HepG2 (cell line): ENCODE measurements around the gene POLR3GL. TPM values are rescaled to one million over a fixed set of nuclear protein-coding genes. Genes with fewer than 3 reads are reported as not detected.

ENCODE experiments used
- AKAP8 ChIP-seq: sonication (generic); formaldehyde crosslinking; IDR thresholded peaks from 2 replicates; pipeline ENCODE4 v1.5.1; 2020; ENCODE audit warnings: mild to moderate bottlenecking, missing genetic modification reagents
- CEBPG ChIP-seq: IDR thresholded peaks from 2 replicates; pipeline ENCODE4 v1.6.1; 2016
- CHD4 ChIP-seq: fragments of 200-600 bp; sonication (generic); IDR thresholded peaks from 2 replicates; pipeline ENCODE4 v1.7.0; 2017; ENCODE audit warnings: mild to moderate bottlenecking, low read length, borderline replicate concordance
- KLF16 ChIP-seq, 2 experiments: sonication (generic) in 1 of 2; formaldehyde crosslinking in 1 of 2; IDR thresholded peaks; 2 replicates each; pipeline versions ENCODE4 v1.6.1 to v1.8.0; 2016 to 2023; ENCODE audit warnings: missing genetic modification reagents in 2 of 2, missing compliant biosample characterization in 1 of 2
- RXRB ChIP-seq: IDR thresholded peaks from 2 replicates; pipeline ENCODE4 v1.6.1; 2016; ENCODE audit warnings: borderline replicate concordance, missing genetic modification reagents, missing compliant biosample characterization
- ZFYVE20 ChIP-seq: sonication (generic); formaldehyde crosslinking; IDR thresholded peaks from 2 replicates; pipeline ENCODE4 v1.8.0; 2023; ENCODE audit warnings: low read depth, mild to moderate bottlenecking, moderate library complexity, missing genetic modification reagents, borderline replicate concordance
- ZNF460 ChIP-seq: sonication (generic); formaldehyde crosslinking; IDR thresholded peaks from 2 replicates; pipeline ENCODE4 v1.5.1; 2020; ENCODE audit warnings: missing genetic modification reagents, mild to moderate bottlenecking, borderline replicate concordance
- ZNF7 ChIP-seq: IDR thresholded peaks from 2 replicates; pipeline ENCODE4 v1.6.1; 2016; ENCODE audit warnings: missing biosample characterization, missing genetic modification reagents
- polyA plus RNA-seq, 8 experiments: library from polyadenylated mRNA; depleted of rRNA in 3 of 8; stranded (reverse) in 7 of 8; unstranded in 1 of 8; fragments of >200 nt; fragmentation: Illumina TruSeq in 4 of 8; extraction: Trizol in 4 of 8; gene quantifications; 2 replicates each; pipeline versions ENCODE4 v1.2.1 to v1.2.3, GENCODE V29; 2011 to 2016; ENCODE audit warnings: low read depth in 4 of 8, missing spikeins in 1 of 8, mixed read lengths in 1 of 8; ENCODE audit not compliant: insufficient read depth in 1 of 8
- total RNA-seq, 5 experiments: library from RNA; depleted of rRNA; stranded (reverse); fragments of >200 nt; fragmentation: Illumina TruSeq; extraction: Trizol; gene quantifications; 2 replicates each; pipeline ENCODE4 v1.2.3, GENCODE V29; 2016; ENCODE audit warnings: low read depth in 1 of 5
- TF ChIP-seq, protein P1 (sequence below), 2 experiments: fragments of 450-650 bp in 1 of 2; sonication (generic) in 1 of 2; formaldehyde crosslinking; IDR thresholded peaks; 2 replicates each; pipeline versions ENCODE4 v1.5.0 to v1.8.0; 2020 to 2022; ENCODE audit warnings: mild to moderate bottlenecking in 1 of 2, missing genetic modification reagents in 1 of 2
- TF ChIP-seq, protein P2 (sequence below): sonication (generic); formaldehyde crosslinking; IDR thresholded peaks from 2 replicates; pipeline ENCODE4 v1.4.0; 2020; ENCODE audit warnings: missing genetic modification reagents, borderline replicate concordance
- TF ChIP-seq, protein P3 (sequence below): sonication (generic); formaldehyde crosslinking; IDR thresholded peaks from 2 replicates; pipeline ENCODE4 v1.4.0; 2020; ENCODE audit warnings: mild to moderate bottlenecking, missing genetic modification reagents, borderline replicate concordance

POLR3GL gene
- total and polyA plus RNA-seq, 2 of the 13 experiments (the other 11 are each of a cell fraction or from before 2014, with no cell fraction given): 11.5 to 12.4 TPM

DNA sequence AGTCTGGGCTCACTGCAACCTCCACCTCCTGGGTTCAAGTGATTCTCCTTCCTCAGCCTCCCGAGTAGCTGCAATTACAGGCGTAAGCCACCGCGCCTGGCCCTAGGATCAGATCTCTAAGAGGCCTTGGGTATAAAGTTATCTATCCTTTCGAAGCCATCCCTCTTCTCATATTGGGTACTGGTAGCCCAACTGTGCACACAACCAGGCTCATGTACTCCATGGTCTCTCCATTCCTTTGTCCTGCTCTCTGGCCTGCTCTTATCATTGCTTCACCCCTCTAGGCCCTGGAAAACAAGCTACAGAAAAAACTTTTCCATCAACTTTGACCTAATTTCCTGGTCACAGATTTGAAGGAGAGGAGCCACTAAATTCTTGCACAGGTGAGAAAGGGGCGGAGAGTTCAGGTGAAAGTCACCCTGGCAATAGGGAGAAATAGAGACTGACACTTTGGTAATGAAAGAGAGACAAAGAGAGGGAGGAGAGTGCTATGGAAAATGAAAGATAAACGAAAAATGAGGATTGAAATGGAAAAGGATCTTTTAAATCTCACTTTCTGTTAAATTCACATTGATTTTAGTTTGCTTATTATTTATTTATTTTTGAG, 25.9 kb downstream of the POLR3GL start (continued):
- TF ChIP-seq ZNF460: peak; percentile 35; the same call in 1 of the 2 replicates
- TF ChIP-seq, protein P1, sequence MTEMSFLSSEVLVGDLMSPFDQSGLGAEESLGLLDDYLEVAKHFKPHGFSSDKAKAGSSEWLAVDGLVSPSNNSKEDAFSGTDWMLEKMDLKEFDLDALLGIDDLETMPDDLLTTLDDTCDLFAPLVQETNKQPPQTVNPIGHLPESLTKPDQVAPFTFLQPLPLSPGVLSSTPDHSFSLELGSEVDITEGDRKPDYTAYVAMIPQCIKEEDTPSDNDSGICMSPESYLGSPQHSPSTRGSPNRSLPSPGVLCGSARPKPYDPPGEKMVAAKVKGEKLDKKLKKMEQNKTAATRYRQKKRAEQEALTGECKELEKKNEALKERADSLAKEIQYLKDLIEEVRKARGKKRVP (CRISPR knock-in tag; IDR thresholded peaks at IDR 0.05): peak in 1 of 2 experiments; percentile 43; a peak in 1 of 4 replicates
- no peak for TF ChIP-seq KLF16 (CRISPR knock-in tag; IDR thresholded peaks at IDR 0.05)
- peak; percentile 95 for TF ChIP-seq ZNF7 (CRISPR knock-in tag)
- TF ChIP-seq CHD4: no peak
- peak; percentile 63; the same call in 1 of the 2 replicates for TF ChIP-seq CEBPG (CRISPR knock-in tag)
- no peak for TF ChIP-seq ZFYVE20 (CRISPR knock-in tag)
- TF ChIP-seq RXRB (CRISPR knock-in tag): peak; percentile 97
- TF ChIP-seq, protein P2, sequence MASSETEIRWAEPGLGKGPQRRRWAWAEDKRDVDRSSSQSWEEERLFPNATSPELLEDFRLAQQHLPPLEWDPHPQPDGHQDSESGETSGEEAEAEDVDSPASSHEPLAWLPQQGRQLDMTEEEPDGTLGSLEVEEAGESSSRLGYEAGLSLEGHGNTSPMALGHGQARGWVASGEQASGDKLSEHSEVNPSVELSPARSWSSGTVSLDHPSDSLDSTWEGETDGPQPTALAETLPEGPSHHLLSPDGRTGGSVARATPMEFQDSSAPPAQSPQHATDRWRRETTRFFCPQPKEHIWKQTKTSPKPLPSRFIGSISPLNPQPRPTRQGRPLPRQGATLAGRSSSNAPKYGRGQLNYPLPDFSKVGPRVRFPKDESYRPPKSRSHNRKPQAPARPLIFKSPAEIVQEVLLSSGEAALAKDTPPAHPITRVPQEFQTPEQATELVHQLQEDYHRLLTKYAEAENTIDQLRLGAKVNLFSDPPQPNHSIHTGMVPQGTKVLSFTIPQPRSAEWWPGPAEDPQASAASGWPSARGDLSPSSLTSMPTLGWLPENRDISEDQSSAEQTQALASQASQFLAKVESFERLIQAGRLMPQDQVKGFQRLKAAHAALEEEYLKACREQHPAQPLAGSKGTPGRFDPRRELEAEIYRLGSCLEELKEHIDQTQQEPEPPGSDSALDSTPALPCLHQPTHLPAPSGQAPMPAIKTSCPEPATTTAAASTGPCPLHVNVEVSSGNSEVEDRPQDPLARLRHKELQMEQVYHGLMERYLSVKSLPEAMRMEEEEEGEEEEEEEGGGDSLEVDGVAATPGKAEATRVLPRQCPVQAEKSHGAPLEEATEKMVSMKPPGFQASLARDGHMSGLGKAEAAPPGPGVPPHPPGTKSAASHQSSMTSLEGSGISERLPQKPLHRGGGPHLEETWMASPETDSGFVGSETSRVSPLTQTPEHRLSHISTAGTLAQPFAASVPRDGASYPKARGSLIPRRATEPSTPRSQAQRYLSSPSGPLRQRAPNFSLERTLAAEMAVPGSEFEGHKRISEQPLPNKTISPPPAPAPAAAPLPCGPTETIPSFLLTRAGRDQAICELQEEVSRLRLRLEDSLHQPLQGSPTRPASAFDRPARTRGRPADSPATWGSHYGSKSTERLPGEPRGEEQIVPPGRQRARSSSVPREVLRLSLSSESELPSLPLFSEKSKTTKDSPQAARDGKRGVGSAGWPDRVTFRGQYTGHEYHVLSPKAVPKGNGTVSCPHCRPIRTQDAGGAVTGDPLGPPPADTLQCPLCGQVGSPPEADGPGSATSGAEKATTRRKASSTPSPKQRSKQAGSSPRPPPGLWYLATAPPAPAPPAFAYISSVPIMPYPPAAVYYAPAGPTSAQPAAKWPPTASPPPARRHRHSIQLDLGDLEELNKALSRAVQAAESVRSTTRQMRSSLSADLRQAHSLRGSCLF (CRISPR knock-in tag): no peak
- TF ChIP-seq AKAP8 (CRISPR knock-in tag): no peak
- TF ChIP-seq, protein P3, sequence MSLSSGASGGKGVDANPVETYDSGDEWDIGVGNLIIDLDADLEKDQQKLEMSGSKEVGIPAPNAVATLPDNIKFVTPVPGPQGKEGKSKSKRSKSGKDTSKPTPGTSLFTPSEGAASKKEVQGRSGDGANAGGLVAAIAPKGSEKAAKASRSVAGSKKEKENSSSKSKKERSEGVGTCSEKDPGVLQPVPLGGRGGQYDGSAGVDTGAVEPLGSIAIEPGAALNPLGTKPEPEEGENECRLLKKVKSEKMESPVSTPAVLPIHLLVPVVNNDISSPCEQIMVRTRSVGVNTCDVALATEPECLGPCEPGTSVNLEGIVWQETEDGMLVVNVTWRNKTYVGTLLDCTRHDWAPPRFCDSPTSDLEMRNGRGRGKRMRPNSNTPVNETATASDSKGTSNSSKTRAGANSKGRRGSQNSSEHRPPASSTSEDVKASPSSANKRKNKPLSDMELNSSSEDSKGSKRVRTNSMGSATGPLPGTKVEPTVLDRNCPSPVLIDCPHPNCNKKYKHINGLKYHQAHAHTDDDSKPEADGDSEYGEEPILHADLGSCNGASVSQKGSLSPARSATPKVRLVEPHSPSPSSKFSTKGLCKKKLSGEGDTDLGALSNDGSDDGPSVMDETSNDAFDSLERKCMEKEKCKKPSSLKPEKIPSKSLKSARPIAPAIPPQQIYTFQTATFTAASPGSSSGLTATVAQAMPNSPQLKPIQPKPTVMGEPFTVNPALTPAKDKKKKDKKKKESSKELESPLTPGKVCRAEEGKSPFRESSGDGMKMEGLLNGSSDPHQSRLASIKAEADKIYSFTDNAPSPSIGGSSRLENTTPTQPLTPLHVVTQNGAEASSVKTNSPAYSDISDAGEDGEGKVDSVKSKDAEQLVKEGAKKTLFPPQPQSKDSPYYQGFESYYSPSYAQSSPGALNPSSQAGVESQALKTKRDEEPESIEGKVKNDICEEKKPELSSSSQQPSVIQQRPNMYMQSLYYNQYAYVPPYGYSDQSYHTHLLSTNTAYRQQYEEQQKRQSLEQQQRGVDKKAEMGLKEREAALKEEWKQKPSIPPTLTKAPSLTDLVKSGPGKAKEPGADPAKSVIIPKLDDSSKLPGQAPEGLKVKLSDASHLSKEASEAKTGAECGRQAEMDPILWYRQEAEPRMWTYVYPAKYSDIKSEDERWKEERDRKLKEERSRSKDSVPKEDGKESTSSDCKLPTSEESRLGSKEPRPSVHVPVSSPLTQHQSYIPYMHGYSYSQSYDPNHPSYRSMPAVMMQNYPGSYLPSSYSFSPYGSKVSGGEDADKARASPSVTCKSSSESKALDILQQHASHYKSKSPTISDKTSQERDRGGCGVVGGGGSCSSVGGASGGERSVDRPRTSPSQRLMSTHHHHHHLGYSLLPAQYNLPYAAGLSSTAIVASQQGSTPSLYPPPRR (CRISPR knock-in tag): no peak
